SHP77 treated with DMSO at 0.1 percent for 48 hours (cell line): Measurements from ENCODE around the gene ANKK1.

ENCODE experiments used
- DNase-seq: peaks from one replicate; lab custom pipeline; 2025; lab: John Stamatoyannopoulos, UW

Gene ANKK1

GRCh38 chr11:113377681-113378412, 9.7 kb upstream of the ANKK1 start:
- DNase-seq, result no peak

GRCh38 chr11:113378692-113379091, 8.9 kb upstream of the ANKK1 start:
- DNase-seq, result no peak

DNA sequence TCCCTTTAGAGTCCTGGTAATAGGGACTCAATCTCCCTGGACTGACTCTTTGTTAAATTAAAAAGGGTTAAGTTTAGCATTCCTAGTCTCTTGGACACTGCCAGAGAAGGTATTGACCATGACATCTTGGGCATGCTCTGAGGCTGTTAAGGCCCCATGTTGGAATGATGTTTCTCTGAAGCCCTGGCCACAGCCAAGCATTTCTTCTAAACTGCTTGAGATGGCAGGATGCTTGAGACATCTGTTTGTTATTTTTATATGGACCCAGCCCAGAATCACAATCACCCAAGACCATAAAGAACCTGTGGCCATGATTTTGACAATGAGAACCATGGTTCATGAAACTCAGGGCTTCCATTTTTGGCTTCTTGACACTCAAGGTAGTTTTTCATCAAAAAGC, 5.5 kb upstream of the ANKK1 start:
- DNase-seq, result no peak

DNA sequence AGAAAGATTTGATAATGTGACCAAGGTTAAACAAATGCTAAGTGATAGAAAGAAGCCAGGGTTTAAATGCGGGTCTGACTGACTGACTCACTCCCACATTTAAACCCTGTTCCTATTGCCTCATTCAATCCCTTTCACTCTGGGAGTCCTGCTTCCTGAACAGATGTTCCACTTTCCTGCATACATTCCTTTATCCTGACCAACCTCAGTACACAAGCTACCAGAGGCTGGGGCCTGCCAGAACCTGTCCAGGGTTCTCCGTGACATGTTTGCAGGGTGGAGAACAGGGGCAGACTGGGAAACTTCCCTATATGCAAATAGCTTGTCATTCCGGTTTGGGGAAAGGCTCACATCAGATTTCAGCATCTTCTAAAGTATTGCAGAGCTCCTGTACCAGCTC, 3.0 kb upstream of the ANKK1 start:
- no peak for DNase-seq

DNA sequence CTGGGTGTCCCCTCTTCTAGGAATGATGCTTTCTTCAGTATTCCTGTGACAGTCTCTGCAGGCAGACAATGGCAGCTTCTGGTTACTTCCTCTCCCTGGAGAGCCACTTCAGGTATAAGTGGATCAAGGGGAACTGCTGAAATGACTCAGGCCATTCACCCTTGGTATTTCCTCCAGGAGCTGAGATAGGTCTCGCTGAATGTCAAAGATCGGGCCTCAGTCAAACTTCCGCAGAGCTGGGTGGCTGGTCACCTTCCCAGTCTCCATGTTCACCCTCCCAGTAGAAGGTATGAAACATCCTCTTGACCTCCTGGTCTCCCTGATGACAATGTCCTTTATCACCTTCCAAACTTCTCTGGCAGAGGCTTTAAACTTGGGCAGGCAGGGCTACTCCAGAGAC, 1.8 kb upstream of the ANKK1 start:
- DNase-seq, result no peak

DNA sequence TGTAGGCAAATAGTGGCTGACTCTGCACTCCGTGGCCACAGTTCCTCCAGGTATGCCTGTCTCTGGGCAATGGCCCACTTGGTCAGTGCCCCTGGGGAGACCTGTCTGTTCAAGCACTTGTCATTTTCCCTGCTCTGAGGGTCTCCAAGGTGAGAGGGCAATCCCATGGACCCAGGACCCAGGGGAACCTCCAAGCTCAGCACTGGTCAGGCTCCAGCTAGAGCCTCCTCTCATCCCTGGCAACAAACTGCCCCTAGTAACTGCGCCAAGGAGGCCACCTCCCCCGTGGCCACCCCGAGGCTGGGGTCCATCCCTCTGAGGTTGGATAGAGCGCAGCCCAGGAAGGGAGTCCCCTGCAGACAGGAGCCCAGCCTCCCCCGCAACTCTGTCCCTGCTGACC, 713 bp upstream of the ANKK1 start:
- no peak for DNase-seq

- no peak for DNase-seq
Measured at GRCh38 chr11:113389272-113389671, 1.7 kb downstream of the ANKK1 start.

DNA sequence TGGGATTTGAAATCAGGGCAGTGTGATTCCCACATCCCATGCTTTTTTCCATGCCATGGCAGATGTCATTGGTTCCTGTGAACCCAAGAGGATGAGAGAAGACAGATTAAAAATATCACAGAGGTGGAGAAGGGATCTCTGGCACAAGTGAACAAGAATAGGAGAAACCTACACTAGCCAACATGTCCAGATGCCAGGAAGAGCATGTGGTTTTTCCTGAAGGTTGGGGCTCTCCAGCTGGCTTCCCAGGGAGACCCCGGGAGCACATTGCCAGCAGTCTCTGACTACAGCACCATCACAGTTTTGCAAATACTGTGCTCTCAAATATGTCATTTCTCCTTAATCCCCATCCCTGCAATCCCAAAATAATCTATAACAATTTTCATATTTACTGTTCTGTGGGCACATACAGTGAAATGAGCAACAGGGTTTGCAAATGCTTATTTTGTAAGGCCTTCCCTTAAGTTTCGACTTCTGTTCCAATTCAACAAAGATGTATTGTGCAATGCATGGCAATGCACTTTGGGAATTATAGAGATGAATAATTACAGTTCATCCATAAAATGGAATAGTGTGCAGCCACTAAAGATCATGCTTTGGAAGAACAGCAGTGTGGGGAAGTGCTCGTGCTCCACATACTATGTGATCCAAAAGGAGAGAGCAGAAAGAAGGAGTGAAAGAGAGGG, 4.8 kb downstream of the ANKK1 start:
- no peak for DNase-seq

DNA sequence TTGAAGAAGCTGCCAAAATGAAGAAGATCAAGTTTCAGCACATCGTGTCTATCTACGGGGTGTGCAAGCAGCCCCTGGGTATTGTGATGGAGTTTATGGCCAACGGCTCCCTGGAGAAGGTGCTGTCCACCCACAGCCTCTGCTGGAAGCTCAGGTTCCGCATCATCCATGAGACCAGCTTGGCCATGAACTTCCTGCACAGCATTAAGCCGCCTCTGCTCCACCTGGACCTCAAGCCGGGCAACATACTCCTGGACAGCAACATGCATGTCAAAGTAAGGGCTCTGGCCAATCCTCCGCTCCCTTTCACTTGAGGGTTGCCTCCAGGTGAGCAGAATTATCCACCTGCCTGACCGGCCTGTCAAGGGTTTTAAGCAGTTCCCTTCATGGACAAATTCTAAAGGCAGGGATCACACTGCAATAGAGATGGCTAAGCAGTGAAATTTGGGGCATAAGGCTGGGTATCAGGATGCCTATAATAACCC, 6.0 kb downstream of the ANKK1 start:
- DNase-seq, result no peak

DNA sequence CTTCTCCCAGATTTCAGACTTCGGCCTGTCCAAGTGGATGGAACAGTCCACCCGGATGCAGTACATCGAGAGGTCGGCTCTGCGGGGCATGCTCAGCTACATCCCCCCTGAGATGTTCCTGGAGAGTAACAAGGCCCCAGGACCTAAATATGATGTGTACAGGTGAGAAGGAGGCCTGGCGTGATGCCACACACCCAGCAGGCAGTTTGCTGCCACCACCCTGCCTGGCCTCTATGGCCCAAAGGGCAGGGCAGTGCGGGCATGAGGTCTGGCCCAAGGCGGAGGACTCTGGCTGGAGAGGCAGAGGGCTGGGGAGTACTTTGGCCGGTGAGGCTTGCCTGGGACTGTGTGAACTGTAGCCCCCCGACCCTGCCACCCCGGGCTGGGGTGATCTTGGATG, 7.3 kb downstream of the ANKK1 start:
- DNase-seq, result no peak

DNA sequence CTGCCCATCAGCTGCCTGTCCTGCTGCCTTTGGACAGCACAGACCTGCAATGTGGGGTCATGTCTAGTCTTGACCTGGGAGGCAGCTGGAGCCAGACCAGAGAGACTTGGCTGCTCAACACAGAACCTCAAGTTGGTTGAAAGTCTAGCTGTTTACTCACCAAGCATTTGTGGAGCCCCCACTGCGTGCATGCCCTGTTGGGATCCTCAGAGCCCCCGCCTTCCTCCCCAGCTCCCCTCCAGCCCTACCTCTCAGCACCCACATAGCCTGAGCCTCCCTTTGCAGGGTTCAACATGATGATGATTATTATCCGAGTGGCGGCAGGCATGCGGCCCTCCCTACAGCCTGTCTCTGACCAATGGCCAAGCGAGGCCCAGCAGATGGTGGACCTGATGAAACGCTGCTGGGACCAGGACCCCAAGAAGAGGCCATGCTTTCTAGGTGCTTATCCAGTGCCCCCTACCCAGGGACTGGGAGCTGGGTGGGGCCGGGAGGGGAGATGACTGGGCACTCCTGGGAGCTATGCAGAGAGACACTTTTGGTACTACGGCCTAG, 8.3 kb downstream of the ANKK1 start:
- DNase-seq, result no peak

DNA sequence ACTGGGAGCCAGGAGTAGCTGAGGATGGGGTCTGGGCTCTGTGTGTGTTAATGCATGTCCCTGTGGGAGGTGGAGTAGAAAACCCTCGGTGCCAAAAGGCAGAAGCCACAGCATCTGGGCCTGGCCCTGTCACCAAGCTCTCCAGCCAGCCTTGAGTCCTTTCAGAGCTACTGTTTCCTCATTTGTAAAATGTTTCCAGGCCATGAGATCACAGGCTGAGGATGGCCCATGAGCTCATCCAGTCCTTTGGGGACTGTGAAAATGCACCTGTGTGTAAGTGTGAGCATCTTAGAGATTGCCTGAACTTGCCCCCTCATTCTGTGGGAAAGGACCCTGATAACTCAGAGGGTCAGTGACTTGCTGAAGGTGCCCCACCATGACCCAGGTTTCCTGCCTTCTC, 9.1 kb downstream of the ANKK1 start:
- DNase-seq, result no peak

DNA sequence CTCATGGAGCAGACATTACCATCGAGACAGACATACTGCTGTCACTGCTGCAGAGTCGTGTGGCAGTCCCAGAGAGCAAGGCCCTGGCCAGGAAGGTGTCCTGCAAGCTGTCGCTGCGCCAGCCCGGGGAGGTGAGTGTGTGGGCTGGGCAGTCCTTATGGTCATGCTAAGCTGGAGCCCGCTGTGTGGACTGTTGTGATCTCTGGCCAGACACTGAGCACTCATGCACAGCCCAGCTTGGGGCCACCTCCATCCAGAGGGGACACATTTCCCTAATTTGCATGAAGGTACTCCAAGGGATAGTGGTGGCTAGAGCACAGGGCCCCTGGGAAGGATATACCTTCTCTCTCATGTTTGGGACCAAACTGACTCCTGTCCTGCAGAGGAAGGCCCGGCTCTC, 9.6 kb downstream of the ANKK1 start:
- DNase-seq, result no peak

DNA sequence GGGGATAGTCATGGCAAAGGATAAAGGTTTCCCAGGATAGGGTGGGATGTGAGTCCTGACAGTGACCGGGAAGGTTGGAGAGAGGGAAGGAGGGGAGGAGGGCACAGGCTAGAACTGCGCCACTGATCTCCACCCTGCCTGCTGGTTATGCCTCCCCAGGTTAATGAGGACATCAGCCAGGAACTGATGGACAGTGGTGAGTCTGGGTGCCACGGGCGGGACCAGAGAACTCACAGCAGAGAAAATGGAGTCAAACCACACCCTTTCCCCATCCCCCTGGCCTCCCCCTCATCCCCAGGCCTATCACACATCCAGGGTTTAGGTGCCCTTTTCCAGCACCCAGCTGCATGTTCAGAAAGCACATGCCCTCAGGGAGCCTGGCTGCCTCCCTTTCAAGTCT, 10.2 kb downstream of the ANKK1 start:
- no peak for DNase-seq

DNA sequence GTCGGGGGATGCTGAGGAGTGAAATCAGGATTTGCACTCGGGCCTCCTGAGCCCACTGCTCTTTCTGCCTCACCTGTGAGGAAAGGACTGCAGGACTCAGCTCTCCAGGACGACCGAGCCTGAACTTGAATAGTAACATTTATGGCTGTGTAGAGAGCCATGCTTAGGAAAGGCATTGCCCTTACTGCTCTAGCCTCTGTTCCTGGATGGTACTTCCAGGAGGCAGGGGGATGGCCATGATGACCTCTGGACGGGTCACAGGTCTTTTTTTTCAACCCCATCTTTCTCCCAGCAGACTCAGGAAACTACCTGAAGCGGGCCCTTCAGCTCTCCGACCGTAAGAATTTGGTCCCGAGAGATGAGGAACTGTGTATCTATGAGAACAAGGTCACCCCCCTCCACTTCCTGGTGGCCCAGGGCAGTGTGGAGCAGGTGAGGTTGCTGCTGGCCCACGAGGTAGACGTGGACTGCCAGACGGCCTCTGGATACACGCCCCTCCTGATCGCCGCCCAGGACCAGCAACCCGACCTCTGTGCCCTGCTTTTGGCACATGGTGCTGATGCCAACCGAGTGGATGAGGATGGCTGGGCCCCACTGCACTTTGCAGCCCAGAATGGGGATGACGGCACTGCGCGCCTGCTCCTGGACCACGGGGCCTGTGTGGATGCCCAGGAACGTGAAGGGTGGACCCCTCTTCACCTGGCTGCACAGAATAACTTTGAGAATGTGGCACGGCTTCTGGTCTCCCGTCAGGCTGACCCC, 11.3 kb downstream of the ANKK1 start:
- DNase-seq, result no peak

- DNase-seq, result no peak
Measured at GRCh38 chr11:113400631-113401230, 13.2 kb downstream of the ANKK1 start.

DNA sequence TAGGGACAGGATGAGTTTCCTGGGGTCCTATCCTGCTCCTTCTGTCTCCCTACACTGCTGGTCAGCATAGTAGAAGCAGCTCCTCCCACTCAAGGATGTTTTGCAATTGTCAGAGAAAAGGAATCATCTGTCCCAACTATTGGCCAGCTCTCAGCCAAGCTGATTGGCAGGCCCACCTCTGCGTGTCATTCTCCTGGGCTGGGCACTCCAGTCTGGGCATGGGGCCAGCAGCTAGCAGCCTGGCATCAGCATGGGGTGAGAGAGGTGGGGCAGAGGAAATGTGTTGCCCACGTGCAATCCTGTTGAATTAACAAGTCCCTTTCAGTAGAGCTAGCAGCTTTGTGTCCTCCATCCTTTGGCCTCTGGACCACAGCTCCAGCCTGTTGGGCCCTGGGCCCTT, 14.1 kb downstream of the ANKK1 start:
- peak; percentile 62 for DNase-seq

- no peak for DNase-seq
Measured at GRCh38 chr11:113404859-113405430, 17.4 kb downstream of the ANKK1 start.

- DNase-seq, result no peak
Measured at GRCh38 chr11:113405724-113406478, 18.3 kb downstream of the ANKK1 start.

DNA sequence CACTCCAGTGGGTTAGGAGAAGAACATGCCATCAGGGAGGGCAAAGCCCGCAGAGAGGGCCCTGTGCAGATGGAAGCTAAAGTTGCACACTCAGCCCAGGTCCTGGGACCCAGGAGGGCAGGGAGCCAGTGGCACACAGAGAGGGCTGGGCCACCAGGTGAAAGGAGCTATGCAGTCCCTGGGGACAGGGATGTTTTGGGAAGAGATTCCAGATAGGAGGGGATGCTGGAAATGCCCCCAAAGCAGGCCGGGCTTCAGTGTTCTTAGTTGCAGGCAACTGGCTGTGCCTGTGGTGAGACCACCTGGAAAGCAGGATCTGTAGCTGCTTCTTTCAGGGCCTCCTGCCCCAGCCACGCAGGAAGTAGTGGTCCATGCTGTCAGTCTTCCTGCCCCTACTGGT, 19.6 kb downstream of the ANKK1 start:
- DNase-seq, result no peak

GRCh38 chr11:113408206-113408605, 20.6 kb downstream of the ANKK1 start:
- no peak for DNase-seq
